Measurements from ENCODE around the gene POLR1B.
A peak's percentile ranks its signal among the peaks of the same experiment; 100 is the strongest.

POLR1B gene

DNA sequence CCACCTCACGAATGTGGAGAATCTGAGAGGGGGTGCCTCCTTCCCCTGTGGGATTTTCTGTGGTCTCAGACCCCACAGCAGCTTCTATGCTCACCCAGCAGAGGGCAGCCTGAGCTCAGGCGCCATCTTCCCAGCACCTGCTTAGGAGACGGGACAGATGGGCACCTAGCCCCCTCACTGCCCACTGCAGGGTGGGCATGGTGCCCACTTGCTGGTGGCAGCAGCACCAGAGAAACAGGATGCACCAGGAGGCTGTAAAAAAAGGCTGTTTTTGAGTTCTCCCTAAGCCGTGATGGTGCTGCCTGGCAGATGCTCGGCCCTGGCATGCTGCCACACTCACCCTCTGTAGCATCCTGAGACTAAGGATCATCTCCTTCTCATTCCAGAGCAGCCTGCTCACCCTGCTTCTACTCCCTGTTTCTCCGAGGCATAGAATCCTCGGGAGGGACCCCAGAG is 84.4 kb downstream of the POLR1B start:
- Histone ChIP-seq H3K4me3 (ENCODE audit: insufficient read depth, low read depth, low read length, poor library complexity, severe bottlenecking) (peak overlapping the region; percentile 32), H3K27ac (ENCODE audit: insufficient read depth, low read length, poor library complexity, severe bottlenecking) (no peak overlapping the region), H3K4me1 (ENCODE audit: control insufficient read depth, insufficient read depth, low read length, poor library complexity, severe bottlenecking) (peaks cover 42% of the 10 kb centered on the region), H3K9me3 (ENCODE audit: control insufficient read depth, low read length) (no peaks in the 10 kb centered on the region), H3K27me3 (replicated peaks; ENCODE audit: control insufficient read depth, insufficient read depth, low read length, poor library complexity, severe bottlenecking) (no peaks in the 10 kb centered on the region), H3K36me3 (ENCODE audit: control insufficient read depth, insufficient read depth, low read length) (no peaks in the 10 kb centered on the region)
- peak; percentile 28 to 45 (median 36) for DNase-seq
